Stomach (tissue), 9 donors: Measurements from ENCODE around the gene GABRD. TPM values are rescaled to one million over a fixed set of nuclear protein-coding genes. Genes with fewer than 3 reads are reported as not detected.

Experiments
- DNase-seq, 2 donors: peaks; one replicate each; pipeline versions ENCODE4 v3.0.0 to v3.0.0-alpha.2; 2013 to 2019
- H3K27ac ChIP-seq, 5 donors: fragments of 200-600 bp in 4 of 5; sonication (generic) in 4 of 5; one replicate each; pipeline ENCODE4 v1.5.1; 2013 to 2019; ENCODE audit warnings: mild to moderate bottlenecking in 1 of 5, moderate library complexity in 1 of 5
- H3K27me3 ChIP-seq, 3 donors: fragments of 200-600 bp; sonication (generic); one replicate each; pipeline ENCODE4 v1.5.1; 2017 to 2019; ENCODE audit warnings: mixed run types in 1 of 3
- H3K36me3 ChIP-seq, 4 donors: fragments of 200-600 bp; sonication (generic); 1 replicate in 3 of 4; 2 replicates in 1 of 4; pipeline ENCODE4 v1.5.1; 2016 to 2019
- H3K4me1 ChIP-seq, 4 donors: fragments of 200-600 bp; sonication (generic); one replicate each; pipeline ENCODE4 v1.5.1; 2016 to 2019
- H3K4me3 ChIP-seq, 4 donors: fragments of 200-600 bp; sonication (generic) in 3 of 4; one replicate each; pipeline ENCODE4 v1.5.1; 2016 to 2019; ENCODE audit warnings: mild to moderate bottlenecking in 1 of 4
- H3K9me3 ChIP-seq, 4 donors: fragments of 200-600 bp; sonication (generic); one replicate each; pipeline ENCODE4 v1.5.1; 2016 to 2019
- CTCF ChIP-seq, 7 experiments: fragments of 450-650 bp in 4 of 7; fragments of 200-600 bp in 3 of 7; sonication (generic) in 3 of 7; IDR thresholded peaks; one replicate each; pipeline ENCODE4 v1.5.1; 2016 to 2019; ENCODE audit warnings: antibody characterized with exemption in 7 of 7, control low read depth in 2 of 7, mild to moderate bottlenecking in 1 of 7
- EP300 ChIP-seq: sonication (generic); formaldehyde crosslinking; IDR thresholded peaks from one replicate; pipeline ENCODE4 v1.6.1; 2017; ENCODE audit warnings: antibody characterized with exemption
- POLR2A ChIP-seq, 4 donors: fragments of 450-650 bp; IDR thresholded peaks; one replicate each; pipeline ENCODE4 v1.6.1; 2016; ENCODE audit warnings: antibody characterized with exemption in 4 of 4, control low read depth in 2 of 4, mild to moderate bottlenecking in 1 of 4, moderate library complexity in 1 of 4
- POLR2AphosphoS5 ChIP-seq, 3 donors: sonication (generic); formaldehyde crosslinking; IDR thresholded peaks; one replicate each; pipeline ENCODE4 v1.6.1; 2016; ENCODE audit warnings: antibody characterized with exemption in 3 of 3
- WGBS, 5 donors: extraction: QIAGEN DNeasy Blood & Tissue Kit in 3 of 5; methylation state at CpG; one replicate each; pipeline versions ENCODE4 v1.1.5 to v1.1.7; 2013 to 2018; 5-methylcytosine and 5-hydroxymethylcytosine counted together
- intact Hi-C: fragments of 100-400 bp; cut with DNase I; formaldehyde crosslinking; loops from one replicate; pipeline ENCODE4 v1.15.1; 2023; ENCODE audit warnings: low total_unique reads
- polyA plus RNA-seq, 3 donors: library from polyadenylated mRNA; stranded (reverse); fragments of 200-250 nt; gene quantifications; one replicate each; pipeline ENCODE4 v1.2.3, GENCODE V29; 2013
- total RNA-seq, 5 donors: library from RNA; depleted of rRNA; stranded (reverse); fragments of >200 nt; gene quantifications; one replicate each; pipeline versions ENCODE4 v1.1.0 to v1.2.3, GENCODE V29; 2014 to 2016
- donor health status: healthy with polysubstance abuse.
- donor health status: Bipolar disorder and iron deficiency.
- donor health status: healthy.

Gene GABRD
- total and polyA plus RNA-seq, 8 donors: 0.50 to 1.5 (median 0.95) TPM; not detected in 5

DNA sequence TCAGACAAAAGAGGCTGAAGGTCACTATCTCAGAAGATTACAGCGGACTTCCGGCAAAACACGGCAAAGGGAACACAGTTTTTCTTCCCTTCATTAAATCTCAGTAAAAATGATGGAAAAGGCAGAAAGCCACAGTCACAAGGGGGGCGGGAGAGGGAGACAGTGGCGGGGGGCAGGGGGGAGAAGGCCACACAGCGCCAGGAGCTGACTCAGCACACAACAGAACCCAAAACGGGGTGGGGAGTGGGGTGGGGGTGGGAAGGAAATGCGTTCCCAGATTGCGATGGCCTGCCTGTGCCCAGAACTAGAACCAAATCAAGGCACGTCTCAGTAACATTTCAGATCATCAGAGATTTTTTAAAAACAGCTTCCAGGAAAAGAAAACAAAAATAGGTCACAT, 28.9 kb upstream of the GABRD start:
- intact Hi-C loops: no loop called here
- Histone ChIP-seq H3K36me3 (no peaks in the 10 kb centered on the region), H3K9me3 (no peaks in the 10 kb centered on the region), H3K4me1 (peaks cover 4 to 11% (median 5%) of the 10 kb centered on the region in 4 donors), H3K27me3 (peaks cover 0 to 61% (median 8%) of the 10 kb centered on the region in 3 donors), H3K27ac (peak overlapping the region in 4 of 5 donors; percentile 33 to 72 (median 56)), H3K4me3 (no peak overlapping the region)
- peak in 1 of 2 donors; percentile 67 for DNase-seq
- WGBS, 5 donors: 33 to 52% (median 44%) methylated on average over 10 of the region's 10 CpGs
- TF ChIP-seq POLR2AphosphoS5 (IDR thresholded peaks at IDR 0.05) (no peak), EP300 (no peak), POLR2A (IDR thresholded peaks at IDR 0.05) (no peak), CTCF (IDR thresholded peaks at IDR 0.05) (no peak)

GRCh38 chr1:1994536-1994935, 24.6 kb upstream of the GABRD start:
- DNase-seq: no peak
- no peaks in the 10 kb centered on the region for H3K36me3 ChIP-seq
- intact Hi-C loops: no loop called here
- no peak overlapping the region for H3K27ac ChIP-seq
- 71 to 80% (median 78%) methylated on average over 8 of the region's 8 CpGs for WGBS, 5 donors
- TF ChIP-seq POLR2AphosphoS5 (IDR thresholded peaks at IDR 0.05): no peak
- TF ChIP-seq POLR2A (IDR thresholded peaks at IDR 0.05): no peak
- TF ChIP-seq EP300: no peak
- TF ChIP-seq CTCF (IDR thresholded peaks at IDR 0.05): no peak
- no peaks in the 10 kb centered on the region for H3K9me3 ChIP-seq
- no peak overlapping the region for H3K4me3 ChIP-seq
- peaks cover 0 to 3% (median under 1%) of the 10 kb centered on the region in 4 donors for H3K4me1 ChIP-seq
- H3K27me3 ChIP-seq: peaks cover 0 to 38% (median 0%) of the 10 kb centered on the region in 3 donors

GRCh38 chr1:1996207-1996651, 22.9 kb upstream of the GABRD start:
- no peak for TF ChIP-seq POLR2A (IDR thresholded peaks at IDR 0.05)
- TF ChIP-seq CTCF (IDR thresholded peaks at IDR 0.05): no peak
- TF ChIP-seq EP300: no peak
- TF ChIP-seq POLR2AphosphoS5 (IDR thresholded peaks at IDR 0.05): no peak
- intact Hi-C loops: no loop called here
- Histone ChIP-seq H3K4me3 (no peak overlapping the region), H3K36me3 (no peaks in the 10 kb centered on the region), H3K27ac (no peak overlapping the region), H3K27me3 (peaks cover 0 to 47% (median 0%) of the 10 kb centered on the region in 3 donors), H3K9me3 (no peaks in the 10 kb centered on the region), H3K4me1 (no peaks in the 10 kb centered on the region)
- 60 to 69% (median 67%) methylated on average over 12 of the region's 12 CpGs for WGBS, 5 donors
- no peak for DNase-seq

GRCh38 chr1:1997576-1997975, 21.6 kb upstream of the GABRD start:
- no peak overlapping the region for H3K27ac ChIP-seq
- no peaks in the 10 kb centered on the region for H3K9me3 ChIP-seq
- no peak overlapping the region for H3K4me3 ChIP-seq
- intact Hi-C loops: no loop called here
- DNase-seq: no peak
- no peaks in the 10 kb centered on the region for H3K36me3 ChIP-seq
- no peak for TF ChIP-seq CTCF (IDR thresholded peaks at IDR 0.05)
- no peak for TF ChIP-seq EP300
- no peak for TF ChIP-seq POLR2AphosphoS5 (IDR thresholded peaks at IDR 0.05)
- no peak for TF ChIP-seq POLR2A (IDR thresholded peaks at IDR 0.05)
- WGBS, 5 donors: 70 to 74% (median 71%) methylated on average over 6 of the region's 6 CpGs
- peaks cover 0 to 58% (median 0%) of the 10 kb centered on the region in 3 donors for H3K27me3 ChIP-seq
- H3K4me1 ChIP-seq: no peaks in the 10 kb centered on the region
